ENCODE measurements around the gene TPST2.

- no peak for TF ChIP-seq CTCF (conservative IDR thresholded peaks at IDR 0.05; ENCODE audit: low read depth, low read length)
- no peak for TF ChIP-seq EZH2 (IDR thresholded peaks at IDR 0.05; ENCODE audit: borderline replicate concordance, low read depth, low read length, poor library complexity, severe bottlenecking)
These were observed 54.4 kb downstream of the TPST2 start for GRCh38 chr22:26535603-26535908.

Data from A673 (cell line).